SHP77 treated with DMSO at 0.1 percent for 48 hours (cell line): Measurements from ENCODE around the gene GRM7.

Source experiments
- DNase-seq: peaks from one replicate; lab custom pipeline; 2025; lab: John Stamatoyannopoulos, UW

The GRM7 gene

GRCh38 chr3:7581831-7582230 is 720.9 kb downstream of the GRM7 start:
- DNase-seq, result no peak

GRCh38 chr3:7585052-7585451 is 724.1 kb downstream of the GRM7 start:
- no peak for DNase-seq

- no peak for DNase-seq
These were observed 727.3 kb downstream of the GRM7 start for GRCh38 chr3:7588236-7588635.

GRCh38 chr3:7589526-7589925 is 728.6 kb downstream of the GRM7 start:
- DNase-seq, result no peak

GRCh38 chr3:7602297-7602696 is 741.4 kb downstream of the GRM7 start:
- DNase-seq, result no peak

GRCh38 chr3:7607083-7607482 is 746.2 kb downstream of the GRM7 start:
- no peak for DNase-seq

GRCh38 chr3:7607676-7608075 is 746.8 kb downstream of the GRM7 start:
- no peak for DNase-seq

- no peak for DNase-seq
These were observed 749.7 kb downstream of the GRM7 start for GRCh38 chr3:7610634-7611033.

GRCh38 chr3:7615043-7615442 is 754.1 kb downstream of the GRM7 start:
- DNase-seq, result no peak

GRCh38 chr3:7618606-7619005 is 757.7 kb downstream of the GRM7 start:
- no peak for DNase-seq

- no peak for DNase-seq
These were observed 759.5 kb downstream of the GRM7 start for GRCh38 chr3:7620401-7620800.

GRCh38 chr3:7621046-7621630 is 760.2 kb downstream of the GRM7 start:
- no peak for DNase-seq

- no peak for DNase-seq
These were observed 760.7 kb downstream of the GRM7 start for GRCh38 chr3:7621651-7622050.

- DNase-seq, result no peak
These were observed 764.1 kb downstream of the GRM7 start for GRCh38 chr3:7625021-7625420.

GRCh38 chr3:7630351-7630911 is 769.5 kb downstream of the GRM7 start:
- DNase-seq, result no peak

GRCh38 chr3:7630925-7631324 is 770.0 kb downstream of the GRM7 start:
- no peak for DNase-seq

- no peak for DNase-seq
These were observed 771.4 kb downstream of the GRM7 start for GRCh38 chr3:7632305-7632704.

- DNase-seq, result no peak
These were observed 776.8 kb downstream of the GRM7 start for GRCh38 chr3:7637694-7638093.

GRCh38 chr3:7638103-7638502 is 777.2 kb downstream of the GRM7 start:
- no peak for DNase-seq

GRCh38 chr3:7640787-7641186 is 779.9 kb downstream of the GRM7 start:
- no peak for DNase-seq

- DNase-seq, result no peak
These were observed 785.9 kb downstream of the GRM7 start for GRCh38 chr3:7646851-7647250.

GRCh38 chr3:7650466-7650865 is 789.6 kb downstream of the GRM7 start:
- no peak for DNase-seq

GRCh38 chr3:7651274-7651673 is 790.4 kb downstream of the GRM7 start:
- no peak for DNase-seq
